ENCODE measurements around the gene GLI3.

Gene GLI3

DNA sequence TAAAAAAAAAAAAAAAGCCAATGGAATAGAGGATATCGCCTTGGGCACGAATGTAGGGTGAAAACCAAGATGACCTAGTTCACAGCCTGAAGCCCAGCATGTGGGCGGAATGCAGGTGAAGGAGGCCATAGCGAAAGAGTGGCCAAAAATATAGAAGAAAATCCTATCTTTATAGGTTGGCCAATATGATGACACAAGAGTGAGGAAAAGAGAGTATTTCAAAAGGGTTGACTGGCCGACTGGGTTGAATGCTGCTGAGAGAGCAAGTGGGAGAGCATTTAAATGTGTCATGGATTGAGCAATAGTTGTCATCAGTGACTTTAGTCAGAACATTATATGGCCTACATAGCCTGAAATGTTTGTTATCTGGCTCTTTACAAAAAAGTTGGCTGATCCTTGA lies 17.2 kb upstream of the GLI3 start:
- H3K36me3 ChIP-seq (ENCODE audit: control insufficient read depth, insufficient read depth, low read length) = no peaks in the 10 kb centered on the region
- no peaks in the 10 kb centered on the region for H3K4me1 ChIP-seq (ENCODE audit: control insufficient read depth, insufficient read depth, low read length, poor library complexity, severe bottlenecking)
- H3K27me3 ChIP-seq (replicated peaks; ENCODE audit: control insufficient read depth, insufficient read depth, low read length, poor library complexity, severe bottlenecking) = no peaks in the 10 kb centered on the region
- no peak overlapping the region for H3K27ac ChIP-seq (ENCODE audit: insufficient read depth, low read length, poor library complexity, severe bottlenecking)
- H3K4me3 ChIP-seq (ENCODE audit: insufficient read depth, low read depth, low read length, poor library complexity, severe bottlenecking) = no peak overlapping the region
- no peaks in the 10 kb centered on the region for H3K9me3 ChIP-seq (ENCODE audit: control insufficient read depth, low read length)
- no peak for DNase-seq

DNA sequence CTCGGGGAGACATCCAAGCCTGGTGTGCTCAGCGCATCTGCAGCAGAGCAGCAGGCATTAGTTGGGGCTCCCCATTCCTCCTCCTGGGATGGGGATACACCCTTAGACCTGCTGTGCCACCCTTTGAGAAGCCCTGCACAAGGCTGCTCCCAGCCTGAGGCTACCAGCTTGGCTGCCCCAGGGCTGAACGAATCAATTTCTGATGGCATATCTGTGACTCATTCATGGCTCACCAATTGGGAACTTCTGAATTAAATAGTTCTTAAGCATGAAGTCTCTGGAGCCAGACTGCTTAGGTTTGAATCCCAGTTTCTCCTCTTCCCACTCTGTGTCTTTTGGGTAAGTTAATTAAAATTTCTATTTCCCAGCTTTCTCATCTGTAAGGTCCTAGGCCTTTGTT lies 16.3 kb upstream of the GLI3 start:
- H3K9me3 ChIP-seq (ENCODE audit: control insufficient read depth, low read length) = no peaks in the 10 kb centered on the region
- H3K4me3 ChIP-seq (ENCODE audit: insufficient read depth, low read depth, low read length, poor library complexity, severe bottlenecking) = no peak overlapping the region
- DNase-seq = no peak
- H3K36me3 ChIP-seq (ENCODE audit: control insufficient read depth, insufficient read depth, low read length) = no peaks in the 10 kb centered on the region
- no peak overlapping the region for H3K27ac ChIP-seq (ENCODE audit: insufficient read depth, low read length, poor library complexity, severe bottlenecking)
- H3K4me1 ChIP-seq (ENCODE audit: control insufficient read depth, insufficient read depth, low read length, poor library complexity, severe bottlenecking) = no peaks in the 10 kb centered on the region
- H3K27me3 ChIP-seq (replicated peaks; ENCODE audit: control insufficient read depth, insufficient read depth, low read length, poor library complexity, severe bottlenecking) = no peaks in the 10 kb centered on the region

- Histone ChIP-seq H3K27ac (ENCODE audit: insufficient read depth, low read length, poor library complexity, severe bottlenecking) (no peak overlapping the region), H3K9me3 (ENCODE audit: control insufficient read depth, low read length) (no peaks in the 10 kb centered on the region), H3K27me3 (replicated peaks; ENCODE audit: control insufficient read depth, insufficient read depth, low read length, poor library complexity, severe bottlenecking) (no peaks in the 10 kb centered on the region), H3K4me3 (ENCODE audit: insufficient read depth, low read depth, low read length, poor library complexity, severe bottlenecking) (no peak overlapping the region), H3K4me1 (ENCODE audit: control insufficient read depth, insufficient read depth, low read length, poor library complexity, severe bottlenecking) (no peaks in the 10 kb centered on the region), H3K36me3 (ENCODE audit: control insufficient read depth, insufficient read depth, low read length) (no peaks in the 10 kb centered on the region)
- no peak for DNase-seq
Measured at GRCh38 chr7:42250411-42250810, 13.4 kb upstream of the GLI3 start.

GRCh38 chr7:42248579-42248978 lies 11.6 kb upstream of the GLI3 start:
- no peak overlapping the region for H3K27ac ChIP-seq (ENCODE audit: insufficient read depth, low read length, poor library complexity, severe bottlenecking)
- no peaks in the 10 kb centered on the region for H3K4me1 ChIP-seq (ENCODE audit: control insufficient read depth, insufficient read depth, low read length, poor library complexity, severe bottlenecking)
- DNase-seq = no peak
- no peaks in the 10 kb centered on the region for H3K36me3 ChIP-seq (ENCODE audit: control insufficient read depth, insufficient read depth, low read length)
- no peak overlapping the region for H3K4me3 ChIP-seq (ENCODE audit: insufficient read depth, low read depth, low read length, poor library complexity, severe bottlenecking)
- no peaks in the 10 kb centered on the region for H3K27me3 ChIP-seq (replicated peaks; ENCODE audit: control insufficient read depth, insufficient read depth, low read length, poor library complexity, severe bottlenecking)
- H3K9me3 ChIP-seq (ENCODE audit: control insufficient read depth, low read length) = no peaks in the 10 kb centered on the region

DNA sequence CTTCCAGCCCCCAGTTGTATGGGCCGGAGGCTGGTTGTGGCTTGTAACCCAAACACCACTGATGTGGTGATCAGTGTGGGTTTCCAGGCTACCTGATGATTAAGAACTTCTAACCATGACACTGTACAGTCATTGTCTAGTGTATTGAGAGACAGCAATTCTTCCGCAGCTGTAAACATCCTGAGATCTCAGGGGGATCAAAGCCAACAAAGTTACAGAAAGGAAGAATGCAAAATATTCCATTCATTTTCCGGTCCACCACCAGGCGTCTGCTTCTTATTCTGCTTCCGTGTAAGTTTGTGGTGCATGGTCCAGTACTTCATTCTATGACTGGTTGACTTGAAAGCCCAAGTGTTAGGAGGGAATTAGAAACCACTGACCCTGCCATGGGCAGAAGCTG lies 10.3 kb upstream of the GLI3 start:
- H3K9me3 ChIP-seq (ENCODE audit: control insufficient read depth, low read length) = no peaks in the 10 kb centered on the region
- no peak for DNase-seq

DNA sequence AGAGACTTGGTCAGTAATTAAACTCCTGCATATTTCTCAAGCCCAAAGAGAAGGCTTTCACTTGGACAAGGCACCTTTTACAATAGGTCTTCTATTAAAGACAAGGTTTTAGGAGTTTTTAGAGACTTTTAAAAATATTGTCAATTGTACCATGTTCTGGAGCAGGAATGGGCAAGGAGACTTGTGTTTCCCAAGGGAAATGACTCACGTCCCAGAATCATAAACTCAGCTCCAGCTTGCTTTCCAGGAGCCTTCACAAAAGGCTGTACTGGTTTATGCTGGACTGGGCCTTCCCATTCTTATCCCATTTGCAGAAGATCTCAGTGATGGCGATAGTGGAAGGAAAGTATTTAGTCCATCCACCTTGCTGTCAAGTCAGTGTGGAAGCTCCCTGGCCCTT lies 7.8 kb upstream of the GLI3 start:
- Histone ChIP-seq H3K27me3 (replicated peaks; ENCODE audit: control insufficient read depth, insufficient read depth, low read length, poor library complexity, severe bottlenecking) (no peaks in the 10 kb centered on the region), H3K27ac (ENCODE audit: insufficient read depth, low read length, poor library complexity, severe bottlenecking) (no peak overlapping the region), H3K4me3 (ENCODE audit: insufficient read depth, low read depth, low read length, poor library complexity, severe bottlenecking) (no peak overlapping the region), H3K36me3 (ENCODE audit: control insufficient read depth, insufficient read depth, low read length) (no peaks in the 10 kb centered on the region), H3K4me1 (ENCODE audit: control insufficient read depth, insufficient read depth, low read length, poor library complexity, severe bottlenecking) (no peaks in the 10 kb centered on the region), H3K9me3 (ENCODE audit: control insufficient read depth, low read length) (no peaks in the 10 kb centered on the region)
- no peak for DNase-seq

More for the DNA sequence above, 10.3 kb upstream of the GLI3 start:
- no peaks in the 10 kb centered on the region for H3K36me3 ChIP-seq (ENCODE audit: control insufficient read depth, insufficient read depth, low read length)
- no peak overlapping the region for H3K4me3 ChIP-seq (ENCODE audit: insufficient read depth, low read depth, low read length, poor library complexity, severe bottlenecking)
- H3K27me3 ChIP-seq (replicated peaks; ENCODE audit: control insufficient read depth, insufficient read depth, low read length, poor library complexity, severe bottlenecking) = no peaks in the 10 kb centered on the region
- H3K27ac ChIP-seq (ENCODE audit: insufficient read depth, low read length, poor library complexity, severe bottlenecking) = no peak overlapping the region
- no peaks in the 10 kb centered on the region for H3K4me1 ChIP-seq (ENCODE audit: control insufficient read depth, insufficient read depth, low read length, poor library complexity, severe bottlenecking)

DNA sequence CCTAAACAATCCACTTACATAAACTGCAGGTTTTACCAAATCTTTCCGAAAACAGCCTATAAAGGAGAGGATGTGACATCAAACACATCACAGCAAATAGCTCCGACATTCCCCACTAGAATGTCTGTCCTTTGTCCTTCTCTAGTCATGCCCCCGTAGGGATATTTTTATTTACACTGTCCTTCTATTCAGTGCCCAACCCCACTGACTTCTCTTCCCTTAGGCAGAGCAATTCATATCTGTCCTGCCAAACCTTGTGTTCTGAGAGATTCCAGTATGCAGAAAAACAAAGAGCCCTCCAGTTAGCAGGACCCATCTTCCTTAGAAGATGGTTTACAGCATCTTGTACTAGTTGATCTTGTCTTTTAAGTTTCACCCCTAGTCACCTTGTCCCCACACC lies 5.4 kb upstream of the GLI3 start:
- no peaks in the 10 kb centered on the region for H3K36me3 ChIP-seq (ENCODE audit: control insufficient read depth, insufficient read depth, low read length)
- H3K27ac ChIP-seq (ENCODE audit: insufficient read depth, low read length, poor library complexity, severe bottlenecking) = no peak overlapping the region
- H3K9me3 ChIP-seq (ENCODE audit: control insufficient read depth, low read length) = no peaks in the 10 kb centered on the region
- no peak overlapping the region for H3K4me3 ChIP-seq (ENCODE audit: insufficient read depth, low read depth, low read length, poor library complexity, severe bottlenecking)
- H3K27me3 ChIP-seq (replicated peaks; ENCODE audit: control insufficient read depth, insufficient read depth, low read length, poor library complexity, severe bottlenecking) = peaks cover 5% of the 10 kb centered on the region
- H3K4me1 ChIP-seq (ENCODE audit: control insufficient read depth, insufficient read depth, low read length, poor library complexity, severe bottlenecking) = peaks cover 2% of the 10 kb centered on the region
- no peak for DNase-seq

DNA sequence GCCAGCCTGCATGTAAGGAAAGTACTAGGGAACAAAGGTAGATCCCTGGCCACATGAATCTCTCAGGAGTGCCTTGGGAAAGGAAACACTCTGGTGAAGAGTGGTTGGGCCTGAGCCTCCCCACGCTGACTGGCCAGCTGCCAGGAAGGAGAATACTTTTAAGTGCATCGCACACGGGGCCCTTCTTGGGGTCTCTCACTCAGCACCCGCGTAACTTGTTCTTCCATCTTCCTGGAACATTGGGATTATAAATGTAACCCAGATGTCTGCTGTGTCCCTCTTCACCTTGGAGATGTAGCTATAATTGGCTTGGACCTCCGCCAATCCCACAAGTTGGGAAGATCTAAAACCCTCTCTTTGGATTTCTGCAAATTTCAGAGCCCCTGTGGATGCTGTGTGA lies 4.4 kb upstream of the GLI3 start:
- no peak overlapping the region for H3K27ac ChIP-seq (ENCODE audit: insufficient read depth, low read length, poor library complexity, severe bottlenecking)
- H3K4me3 ChIP-seq (ENCODE audit: insufficient read depth, low read depth, low read length, poor library complexity, severe bottlenecking) = no peak overlapping the region
- peaks cover 9% of the 10 kb centered on the region for H3K27me3 ChIP-seq (replicated peaks; ENCODE audit: control insufficient read depth, insufficient read depth, low read length, poor library complexity, severe bottlenecking)
- peaks cover 6% of the 10 kb centered on the region for H3K4me1 ChIP-seq (ENCODE audit: control insufficient read depth, insufficient read depth, low read length, poor library complexity, severe bottlenecking)
- no peaks in the 10 kb centered on the region for H3K36me3 ChIP-seq (ENCODE audit: control insufficient read depth, insufficient read depth, low read length)
- no peaks in the 10 kb centered on the region for H3K9me3 ChIP-seq (ENCODE audit: control insufficient read depth, low read length)
- DNase-seq = no peak

DNA sequence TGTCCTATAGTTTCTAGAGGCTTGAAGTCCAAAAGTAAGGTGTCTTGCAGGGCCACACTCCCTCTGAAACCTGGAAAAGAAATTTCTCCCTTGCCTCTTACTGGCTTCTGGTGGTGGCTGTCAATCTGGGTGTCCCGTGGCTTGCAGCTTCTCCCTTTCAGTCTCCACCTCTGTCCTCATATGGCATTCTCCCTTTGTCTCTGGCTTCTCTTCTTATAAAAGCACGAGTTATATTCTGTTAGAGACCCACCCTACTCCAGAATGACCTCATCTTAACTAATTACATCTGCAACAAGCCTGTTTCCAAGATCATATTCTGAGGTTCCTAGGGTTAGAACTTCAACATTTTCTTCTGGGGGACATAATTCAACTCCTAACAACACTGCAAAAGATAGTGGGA lies 3.4 kb upstream of the GLI3 start:
- Histone ChIP-seq H3K27me3 (replicated peaks; ENCODE audit: control insufficient read depth, insufficient read depth, low read length, poor library complexity, severe bottlenecking) (peaks cover 15% of the 10 kb centered on the region), H3K4me1 (ENCODE audit: control insufficient read depth, insufficient read depth, low read length, poor library complexity, severe bottlenecking) (peaks cover 13% of the 10 kb centered on the region), H3K27ac (ENCODE audit: insufficient read depth, low read length, poor library complexity, severe bottlenecking) (no peak overlapping the region), H3K9me3 (ENCODE audit: control insufficient read depth, low read length) (no peaks in the 10 kb centered on the region), H3K4me3 (ENCODE audit: insufficient read depth, low read depth, low read length, poor library complexity, severe bottlenecking) (no peak overlapping the region), H3K36me3 (ENCODE audit: control insufficient read depth, insufficient read depth, low read length) (no peaks in the 10 kb centered on the region)
- DNase-seq = no peak

- Histone ChIP-seq H3K27ac (ENCODE audit: insufficient read depth, low read length, poor library complexity, severe bottlenecking) (no peak overlapping the region), H3K9me3 (ENCODE audit: control insufficient read depth, low read length) (no peaks in the 10 kb centered on the region), H3K4me1 (ENCODE audit: control insufficient read depth, insufficient read depth, low read length, poor library complexity, severe bottlenecking) (peaks cover 13% of the 10 kb centered on the region), H3K36me3 (ENCODE audit: control insufficient read depth, insufficient read depth, low read length) (no peaks in the 10 kb centered on the region), H3K27me3 (replicated peaks; ENCODE audit: control insufficient read depth, insufficient read depth, low read length, poor library complexity, severe bottlenecking) (peaks cover 20% of the 10 kb centered on the region), H3K4me3 (ENCODE audit: insufficient read depth, low read depth, low read length, poor library complexity, severe bottlenecking) (no peak overlapping the region)
- no peak for DNase-seq
Measured at GRCh38 chr7:42238709-42239366, 1.8 kb upstream of the GLI3 start.
